ENCODE data around the gene RIPK3. TPM values are rescaled to one million over a fixed set of nuclear protein-coding genes. Genes with fewer than 3 reads are reported as not detected.

The RIPK3 gene
- polyA plus RNA-seq, 2 of the 4 experiments (the other 2 are of a cell fraction): not detected

GRCh38 chr14:24330973-24331674 is 8.7 kb downstream of the RIPK3 start (continued):
- TF ChIP-seq MAFK (IDR thresholded peaks at IDR 0.05; ENCODE audit: partially characterized antibody) (no peak), RARB (CRISPR knock-in tag; IDR thresholded peaks at IDR 0.05) (no peak), MYC (IDR thresholded peaks at IDR 0.05; ENCODE audit: borderline replicate concordance, low read length) (no peak)
- TF ChIP-seq, protein P1, sequence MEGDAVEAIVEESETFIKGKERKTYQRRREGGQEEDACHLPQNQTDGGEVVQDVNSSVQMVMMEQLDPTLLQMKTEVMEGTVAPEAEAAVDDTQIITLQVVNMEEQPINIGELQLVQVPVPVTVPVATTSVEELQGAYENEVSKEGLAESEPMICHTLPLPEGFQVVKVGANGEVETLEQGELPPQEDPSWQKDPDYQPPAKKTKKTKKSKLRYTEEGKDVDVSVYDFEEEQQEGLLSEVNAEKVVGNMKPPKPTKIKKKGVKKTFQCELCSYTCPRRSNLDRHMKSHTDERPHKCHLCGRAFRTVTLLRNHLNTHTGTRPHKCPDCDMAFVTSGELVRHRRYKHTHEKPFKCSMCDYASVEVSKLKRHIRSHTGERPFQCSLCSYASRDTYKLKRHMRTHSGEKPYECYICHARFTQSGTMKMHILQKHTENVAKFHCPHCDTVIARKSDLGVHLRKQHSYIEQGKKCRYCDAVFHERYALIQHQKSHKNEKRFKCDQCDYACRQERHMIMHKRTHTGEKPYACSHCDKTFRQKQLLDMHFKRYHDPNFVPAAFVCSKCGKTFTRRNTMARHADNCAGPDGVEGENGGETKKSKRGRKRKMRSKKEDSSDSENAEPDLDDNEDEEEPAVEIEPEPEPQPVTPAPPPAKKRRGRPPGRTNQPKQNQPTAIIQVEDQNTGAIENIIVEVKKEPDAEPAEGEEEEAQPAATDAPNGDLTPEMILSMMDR (IDR thresholded peaks at IDR 0.05): no peak
- TF ChIP-seq, protein P2, sequence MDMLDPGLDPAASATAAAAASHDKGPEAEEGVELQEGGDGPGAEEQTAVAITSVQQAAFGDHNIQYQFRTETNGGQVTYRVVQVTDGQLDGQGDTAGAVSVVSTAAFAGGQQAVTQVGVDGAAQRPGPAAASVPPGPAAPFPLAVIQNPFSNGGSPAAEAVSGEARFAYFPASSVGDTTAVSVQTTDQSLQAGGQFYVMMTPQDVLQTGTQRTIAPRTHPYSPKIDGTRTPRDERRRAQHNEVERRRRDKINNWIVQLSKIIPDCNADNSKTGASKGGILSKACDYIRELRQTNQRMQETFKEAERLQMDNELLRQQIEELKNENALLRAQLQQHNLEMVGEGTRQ (IDR thresholded peaks at IDR 0.05): no peak

DNA sequence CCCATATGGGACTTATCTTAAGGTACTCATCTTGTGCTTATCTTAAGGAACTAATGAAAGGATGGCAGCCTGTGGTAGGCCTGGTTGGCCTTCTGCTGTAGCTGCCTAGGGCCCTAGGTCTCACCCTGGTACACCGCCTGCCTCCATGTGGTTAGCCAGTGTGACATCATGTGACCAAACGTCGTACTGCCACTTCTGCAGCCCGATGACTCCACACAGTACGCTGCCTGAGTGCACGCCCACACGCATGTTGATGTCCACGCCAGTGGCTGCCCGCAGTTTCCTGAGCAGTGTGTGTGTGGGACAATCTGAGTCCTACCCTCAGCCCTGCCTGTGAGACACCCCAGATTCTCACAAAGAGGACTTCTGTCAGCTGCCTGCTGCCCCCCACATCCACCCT is 10.1 kb downstream of the RIPK3 start:
- no peak for FAIRE-seq

More for the DNA sequence above, 10.1 kb downstream of the RIPK3 start:
- TF ChIP-seq NPAS2 (CRISPR knock-in tag; IDR thresholded peaks at IDR 0.05; ENCODE audit: borderline replicate concordance) (no peak), CHD2 (IDR thresholded peaks at IDR 0.05; ENCODE audit: low read length, partially characterized antibody) (no peak), PHF8 (IDR thresholded peaks at IDR 0.05; ENCODE audit: borderline replicate concordance, low read depth) (no peak), KDM5A (IDR thresholded peaks at IDR 0.05) (no peak), BCL3 (IDR thresholded peaks at IDR 0.05) (no peak), RNF2 (IDR thresholded peaks at IDR 0.05; ENCODE audit: borderline replicate concordance, low read depth) (no peak), TP53 (CRISPR knock-in tag; IDR thresholded peaks at IDR 0.05) (no peak), FOSB (CRISPR knock-in tag; IDR thresholded peaks at IDR 0.05) (no peak), CHD4 (IDR thresholded peaks at IDR 0.05; ENCODE audit: borderline replicate concordance) (no peak), RARB (CRISPR knock-in tag; IDR thresholded peaks at IDR 0.05) (no peak), SMC3 (IDR thresholded peaks at IDR 0.05) (no peak), ESRRA (IDR thresholded peaks at IDR 0.05; ENCODE audit: borderline replicate concordance, low read length) (no peak), GATA3 (IDR thresholded peaks at IDR 0.05; ENCODE audit: borderline replicate concordance) (no peak)
- TF ChIP-seq, protein P3, sequence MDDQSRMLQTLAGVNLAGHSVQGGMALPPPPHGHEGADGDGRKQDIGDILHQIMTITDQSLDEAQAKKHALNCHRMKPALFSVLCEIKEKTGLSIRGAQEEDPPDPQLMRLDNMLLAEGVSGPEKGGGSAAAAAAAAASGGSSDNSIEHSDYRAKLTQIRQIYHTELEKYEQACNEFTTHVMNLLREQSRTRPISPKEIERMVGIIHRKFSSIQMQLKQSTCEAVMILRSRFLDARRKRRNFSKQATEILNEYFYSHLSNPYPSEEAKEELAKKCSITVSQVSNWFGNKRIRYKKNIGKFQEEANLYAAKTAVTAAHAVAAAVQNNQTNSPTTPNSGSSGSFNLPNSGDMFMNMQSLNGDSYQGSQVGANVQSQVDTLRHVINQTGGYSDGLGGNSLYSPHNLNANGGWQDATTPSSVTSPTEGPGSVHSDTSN (IDR thresholded peaks at IDR 0.05): no peak
- TF ChIP-seq, protein P4, sequence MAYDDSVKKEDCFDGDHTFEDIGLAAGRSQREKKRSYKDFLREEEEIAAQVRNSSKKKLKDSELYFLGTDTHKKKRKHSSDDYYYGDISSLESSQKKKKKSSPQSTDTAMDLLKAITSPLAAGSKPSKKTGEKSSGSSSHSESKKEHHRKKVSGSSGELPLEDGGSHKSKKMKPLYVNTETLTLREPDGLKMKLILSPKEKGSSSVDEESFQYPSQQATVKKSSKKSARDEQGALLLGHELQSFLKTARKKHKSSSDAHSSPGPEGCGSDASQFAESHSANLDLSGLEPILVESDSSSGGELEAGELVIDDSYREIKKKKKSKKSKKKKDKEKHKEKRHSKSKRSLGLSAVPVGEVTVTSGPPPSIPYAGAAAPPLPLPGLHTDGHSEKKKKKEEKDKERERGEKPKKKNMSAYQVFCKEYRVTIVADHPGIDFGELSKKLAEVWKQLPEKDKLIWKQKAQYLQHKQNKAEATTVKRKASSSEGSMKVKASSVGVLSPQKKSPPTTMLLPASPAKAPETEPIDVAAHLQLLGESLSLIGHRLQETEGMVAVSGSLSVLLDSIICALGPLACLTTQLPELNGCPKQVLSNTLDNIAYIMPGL (CRISPR knock-in tag; IDR thresholded peaks at IDR 0.05; ENCODE audit: borderline replicate concordance): no peak
- TF ChIP-seq, protein P5, sequence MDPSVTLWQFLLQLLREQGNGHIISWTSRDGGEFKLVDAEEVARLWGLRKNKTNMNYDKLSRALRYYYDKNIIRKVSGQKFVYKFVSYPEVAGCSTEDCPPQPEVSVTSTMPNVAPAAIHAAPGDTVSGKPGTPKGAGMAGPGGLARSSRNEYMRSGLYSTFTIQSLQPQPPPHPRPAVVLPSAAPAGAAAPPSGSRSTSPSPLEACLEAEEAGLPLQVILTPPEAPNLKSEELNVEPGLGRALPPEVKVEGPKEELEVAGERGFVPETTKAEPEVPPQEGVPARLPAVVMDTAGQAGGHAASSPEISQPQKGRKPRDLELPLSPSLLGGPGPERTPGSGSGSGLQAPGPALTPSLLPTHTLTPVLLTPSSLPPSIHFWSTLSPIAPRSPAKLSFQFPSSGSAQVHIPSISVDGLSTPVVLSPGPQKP (IDR thresholded peaks at IDR 0.05; ENCODE audit: low read depth, low read length): no peak
- TF ChIP-seq, protein P6, sequence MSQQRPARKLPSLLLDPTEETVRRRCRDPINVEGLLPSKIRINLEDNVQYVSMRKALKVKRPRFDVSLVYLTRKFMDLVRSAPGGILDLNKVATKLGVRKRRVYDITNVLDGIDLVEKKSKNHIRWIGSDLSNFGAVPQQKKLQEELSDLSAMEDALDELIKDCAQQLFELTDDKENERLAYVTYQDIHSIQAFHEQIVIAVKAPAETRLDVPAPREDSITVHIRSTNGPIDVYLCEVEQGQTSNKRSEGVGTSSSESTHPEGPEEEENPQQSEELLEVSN (IDR thresholded peaks at IDR 0.05; ENCODE audit: borderline replicate concordance, low read depth): no peak
- no peak overlapping the region for H3K27ac ChIP-seq
- H3K4me2 ChIP-seq: no peak overlapping the region
- no peak for DNase-seq (ENCODE audit: low read depth in 1 of 2, low spot score in 1 of 2)
- WGBS (ENCODE audit: missing lambda C conversion rate): 75% methylated on average over 9 of the region's 9 CpGs
- ChIA-PET POLR2A (interaction anchor here (1.3 kb wide), 1 partner anchor 100 kb away, joined by 4 read pairs; the partner anchor contains the start of genes CBLN3 and KHNYN), CTCF (interaction anchor here (0.9 to 46.6 kb wide), 9 partner anchors 11 to 110 kb away, joined by 3 to 1142 read pairs (median 11); partner anchors contain the start of genes CBLN3, CIDEB, KHNYN and LTB4R)
- ATAC-seq: no peak
- H3K9me3 ChIP-seq: no peaks in the 10 kb centered on the region
- H3K4me1 ChIP-seq: peaks cover 3% of the 10 kb centered on the region; the same call in 1 of the 3 replicates
- no peak overlapping the region for H3K4me3 ChIP-seq
